Measurements from ENCODE around the gene HCRTR1.

DNA sequence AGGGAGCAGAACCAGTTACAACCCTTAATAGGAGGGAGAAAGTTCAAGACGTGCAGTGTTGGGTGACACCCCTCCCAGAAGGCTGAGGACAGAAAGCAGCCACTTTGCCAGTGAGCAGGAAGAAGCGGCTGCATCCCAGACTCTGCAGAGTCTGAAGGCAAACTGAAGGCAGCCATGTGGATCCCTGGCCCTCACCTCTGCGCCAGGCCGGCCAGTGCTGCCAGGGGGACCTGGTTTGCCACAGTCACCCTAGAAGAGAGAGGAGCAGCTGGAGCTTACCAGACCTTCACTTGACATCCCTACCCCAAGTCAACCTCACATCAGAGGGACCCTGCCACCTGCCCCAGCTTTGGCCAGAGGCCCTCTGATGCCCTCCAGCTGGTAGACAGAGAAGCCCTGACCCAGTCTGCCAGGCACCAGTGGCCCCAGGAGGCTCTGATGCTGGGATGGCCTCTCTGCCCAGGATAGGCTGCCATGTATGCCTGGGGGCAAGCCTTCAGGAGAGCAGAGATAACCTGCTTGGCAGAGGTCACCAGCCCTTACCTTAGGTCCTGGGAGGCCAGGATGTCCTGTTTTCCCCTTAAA is 43.5 kb downstream of the HCRTR1 start:
- TF ChIP-seq, protein P1, sequence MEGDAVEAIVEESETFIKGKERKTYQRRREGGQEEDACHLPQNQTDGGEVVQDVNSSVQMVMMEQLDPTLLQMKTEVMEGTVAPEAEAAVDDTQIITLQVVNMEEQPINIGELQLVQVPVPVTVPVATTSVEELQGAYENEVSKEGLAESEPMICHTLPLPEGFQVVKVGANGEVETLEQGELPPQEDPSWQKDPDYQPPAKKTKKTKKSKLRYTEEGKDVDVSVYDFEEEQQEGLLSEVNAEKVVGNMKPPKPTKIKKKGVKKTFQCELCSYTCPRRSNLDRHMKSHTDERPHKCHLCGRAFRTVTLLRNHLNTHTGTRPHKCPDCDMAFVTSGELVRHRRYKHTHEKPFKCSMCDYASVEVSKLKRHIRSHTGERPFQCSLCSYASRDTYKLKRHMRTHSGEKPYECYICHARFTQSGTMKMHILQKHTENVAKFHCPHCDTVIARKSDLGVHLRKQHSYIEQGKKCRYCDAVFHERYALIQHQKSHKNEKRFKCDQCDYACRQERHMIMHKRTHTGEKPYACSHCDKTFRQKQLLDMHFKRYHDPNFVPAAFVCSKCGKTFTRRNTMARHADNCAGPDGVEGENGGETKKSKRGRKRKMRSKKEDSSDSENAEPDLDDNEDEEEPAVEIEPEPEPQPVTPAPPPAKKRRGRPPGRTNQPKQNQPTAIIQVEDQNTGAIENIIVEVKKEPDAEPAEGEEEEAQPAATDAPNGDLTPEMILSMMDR (IDR thresholded peaks at IDR 0.05): no peak
- no peak for TF ChIP-seq POLR2A (IDR thresholded peaks at IDR 0.05)
- TF ChIP-seq EP300 (IDR thresholded peaks at IDR 0.05): no peak

All from tibial nerve (tissue), 4 donors.